Lower lobe of right lung (tissue), 2 donors: ENCODE measurements around the gene DMAC2. TPM values are rescaled to one million over a fixed set of nuclear protein-coding genes. Genes with fewer than 3 reads are reported as not detected.
"Not testable (repeated sequence)": the region's sequence is repeated elsewhere in the genome, so short reads cannot be mapped to it uniquely, and the experiment has no call there.

Source experiments
- ATAC-seq, 2 donors: fragments of 200-7000 bp; cut with Tn5 transposase; one replicate each; pipeline ENCODE4 v1.9.1; 2020 to 2022; ENCODE audit warnings: mild to moderate bottlenecking in 2 of 2, moderate library complexity in 2 of 2
- DNase-seq: peaks from one replicate; pipeline ENCODE4 v3.0.0-alpha.2; 2020
- H3K27ac ChIP-seq: fragments of 200-600 bp; one replicate; pipeline ENCODE4 v1.8.0; 2022
- H3K27me3 ChIP-seq: fragments of 200-600 bp; one replicate; pipeline ENCODE4 v1.8.0; 2022; ENCODE audit warnings: low read depth
- H3K36me3 ChIP-seq: fragments of 200-600 bp; one replicate; pipeline ENCODE4 v1.8.0; 2022; ENCODE audit warnings: mild to moderate bottlenecking
- H3K4me1 ChIP-seq: fragments of 200-600 bp; one replicate; pipeline ENCODE4 v1.8.0; 2022
- H3K4me3 ChIP-seq: fragments of 200-600 bp; one replicate; pipeline ENCODE4 v1.8.0; 2022; ENCODE audit warnings: mild to moderate bottlenecking
- H3K9me3 ChIP-seq: fragments of 200-600 bp; one replicate; pipeline ENCODE4 v1.8.0; 2022
- CTCF ChIP-seq: fragments of 200-600 bp; IDR thresholded peaks from one replicate; pipeline ENCODE4 v1.8.0; 2022; ENCODE audit warnings: antibody characterized with exemption, mild to moderate bottlenecking
- intact Hi-C: fragments of 100-400 bp; cut with DNase I; formaldehyde crosslinking; loops from one replicate; pipeline ENCODE4 v1.11.0; 2022
- total RNA-seq: library from RNA; stranded (reverse); fragmentation: NEBNext Ultra II Directional; extraction: Animal tissue kit (Norgen Biotek cat#: 25700); gene quantifications from one replicate; pipeline ENCODE4 v1.2.1, GENCODE V29; 2021
- donor health status: DM: no; HTN: yes; CAD: no; lungs with severe emphysema.

Gene DMAC2
- total RNA-seq, 1 donor from 2014 or later, result 57.7 TPM

GRCh38 chr19:41411100-41411967, 28.4 kb downstream of the DMAC2 start:
- DNase-seq (no peak), ATAC-seq (no peak)
- Histone ChIP-seq H3K27me3 (no peaks in the 10 kb centered on the region), H3K36me3 (peaks cover 54% of the 10 kb centered on the region), H3K27ac (peak overlapping the region; percentile 78), H3K4me3 (no peak overlapping the region), H3K9me3 (no peaks in the 10 kb centered on the region), H3K4me1 (peaks cover 83% of the 10 kb centered on the region)
- intact Hi-C loops, result no loop called here
- TF ChIP-seq CTCF, result no peak

DNA sequence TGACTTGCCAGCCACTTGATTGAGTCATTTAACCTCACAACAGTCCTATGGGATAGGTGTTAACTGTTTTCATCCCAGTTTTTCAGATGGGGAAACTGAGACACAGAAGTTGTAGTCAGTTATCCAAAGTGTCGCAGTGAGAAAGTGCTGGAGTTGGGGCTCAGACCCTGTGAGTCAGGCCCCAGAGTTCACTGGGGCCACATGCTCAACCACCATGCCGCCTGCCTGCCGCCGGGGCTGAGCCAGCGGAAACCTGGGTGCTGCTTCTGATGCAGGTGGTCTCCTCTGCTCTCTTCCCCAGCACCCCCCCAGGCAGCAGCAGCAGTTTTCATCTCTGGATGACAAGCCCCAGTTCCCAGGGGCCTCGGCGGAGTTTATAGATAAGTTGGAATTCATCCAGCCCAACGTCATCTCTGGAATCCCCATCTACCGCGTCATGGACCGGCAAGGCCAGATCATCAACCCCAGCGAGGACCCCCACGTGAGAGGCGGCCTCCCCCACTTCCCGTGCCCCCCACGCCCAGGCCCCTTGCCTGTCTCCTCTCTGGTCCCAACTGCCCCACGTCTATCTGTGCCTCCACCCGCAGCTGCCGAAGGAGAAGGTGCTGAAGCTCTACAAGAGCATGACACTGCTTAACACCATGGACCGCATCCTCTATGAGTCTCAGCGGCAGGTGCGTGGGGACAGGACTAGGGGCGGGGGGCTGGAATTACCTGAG, 29.2 kb downstream of the DMAC2 start:
- H3K9me3 ChIP-seq, result no peaks in the 10 kb centered on the region
- H3K27me3 ChIP-seq, result no peaks in the 10 kb centered on the region
- H3K4me1 ChIP-seq, result peaks cover 91% of the 10 kb centered on the region
- H3K36me3 ChIP-seq, result peaks cover 50% of the 10 kb centered on the region
- H3K27ac ChIP-seq, result peak overlapping the region; percentile 78
- intact Hi-C loops, result no loop called here
- TF ChIP-seq CTCF, result no peak
- ATAC-seq (no peak), DNase-seq (no peak)
- no peak overlapping the region for H3K4me3 ChIP-seq

DNA sequence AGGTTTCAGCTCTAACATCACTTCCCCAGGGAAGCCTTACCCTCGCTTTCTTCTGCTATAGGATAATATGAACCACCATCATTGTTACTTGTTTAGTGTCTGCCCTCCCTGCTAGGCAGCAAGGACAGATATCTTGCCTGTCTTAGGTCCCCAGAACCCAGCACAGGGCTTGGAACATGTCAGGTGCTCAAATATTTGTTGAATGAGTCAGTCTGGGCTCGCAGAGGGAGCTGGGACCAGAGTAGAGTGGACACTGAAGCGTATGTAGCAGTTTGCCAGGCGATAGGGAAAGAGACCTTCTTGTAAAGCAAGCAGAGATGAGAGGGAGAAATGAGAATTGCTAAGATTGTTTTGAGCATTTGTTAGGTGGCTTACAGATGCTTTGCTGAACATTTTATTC, 30.4 kb downstream of the DMAC2 start:
- peak; percentile 56 for DNase-seq
- peak; percentile 83 to 90 for ATAC-seq
- Histone ChIP-seq H3K4me3 (no peak overlapping the region), H3K36me3 (peaks cover 38% of the 10 kb centered on the region), H3K27ac (peak overlapping the region; percentile 78), H3K27me3 (no peaks in the 10 kb centered on the region), H3K4me1 (peaks cover 90% of the 10 kb centered on the region), H3K9me3 (no peaks in the 10 kb centered on the region)
- TF ChIP-seq CTCF, result no peak
- intact Hi-C loops, result no loop called here

DNA sequence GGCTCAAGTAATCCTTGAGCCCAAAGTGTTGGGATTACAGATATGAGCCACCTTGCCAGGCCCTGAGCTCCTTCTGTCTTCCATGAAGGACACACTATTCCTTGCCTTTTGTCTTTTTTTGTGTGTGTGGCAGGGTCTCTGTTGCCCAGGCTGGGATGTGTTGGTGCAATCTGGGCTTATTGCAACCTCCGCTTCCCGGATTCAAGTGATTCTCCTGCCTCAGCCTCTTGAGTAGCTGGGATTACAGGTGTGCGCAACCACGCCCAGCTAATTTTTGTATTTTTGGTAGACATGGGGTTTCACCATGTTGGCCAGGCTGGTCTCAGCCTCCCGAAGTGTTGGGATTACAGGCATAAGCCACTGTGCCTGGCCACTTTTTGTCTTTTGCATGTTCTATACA, 30.9 kb downstream of the DMAC2 start:
- intact Hi-C loops, H3K27me3 ChIP-seq, H3K9me3 ChIP-seq, H3K4me3 ChIP-seq, DNase-seq: not testable (repeated sequence)
- peak overlapping the region; percentile 78 for H3K27ac ChIP-seq
- peak in 1 of 2 donors; percentile 31 for ATAC-seq
- peaks cover 90% of the 10 kb centered on the region for H3K4me1 ChIP-seq
- H3K36me3 ChIP-seq, result peaks cover 34% of the 10 kb centered on the region

- intact Hi-C loops, result no loop called here
- Histone ChIP-seq H3K27ac (peak overlapping the region; percentile 78), H3K27me3 (no peaks in the 10 kb centered on the region), H3K4me3 (no peak overlapping the region), H3K4me1 (peaks cover 90% of the 10 kb centered on the region), H3K36me3 (peaks cover 30% of the 10 kb centered on the region), H3K9me3 (no peaks in the 10 kb centered on the region)
- TF ChIP-seq CTCF, result peak; percentile 10
- ATAC-seq (peak in 1 of 2 donors; percentile 54), DNase-seq (no peak)
Measured at GRCh38 chr19:41408256-41408655, 31.5 kb downstream of the DMAC2 start.

- Histone ChIP-seq H3K4me1 (peaks cover 86% of the 10 kb centered on the region), H3K4me3 (no peak overlapping the region), H3K27ac (peak overlapping the region; percentile 78), H3K36me3 (peaks cover 30% of the 10 kb centered on the region), H3K27me3 (no peaks in the 10 kb centered on the region), H3K9me3 (no peaks in the 10 kb centered on the region)
- TF ChIP-seq CTCF, result no peak
- intact Hi-C loops, result no loop called here
- DNase-seq (peak; percentile 72), ATAC-seq (peak; percentile 47 to 59)
Measured at GRCh38 chr19:41407271-41407670, 32.4 kb downstream of the DMAC2 start.
